ENCODE results near the gene NSD2.
A peak's percentile ranks its signal among the peaks of the same experiment; 100 is the strongest.

The NSD2 gene

GRCh38 chr4:1825326-1825725, 45.9 kb upstream of the NSD2 start:
- peak overlapping the region; percentile 9 for H3K27ac ChIP-seq
- DNase-seq (ENCODE audit: low spot score), result no peak
- ChIA-PET POLR2A (ENCODE audit: low non-redundant PET) (no interaction called here), CTCF (no interaction called here)
- no peak for TF ChIP-seq CTCF (conservative IDR thresholded peaks at IDR 0.05; ENCODE audit: low read depth)

GRCh38 chr4:1826531-1827350, 44.5 kb upstream of the NSD2 start:
- H3K27ac ChIP-seq, result no peak overlapping the region

GRCh38 chr4:1830234-1830633, 41.0 kb upstream of the NSD2 start:
- no peak for TF ChIP-seq CTCF (conservative IDR thresholded peaks at IDR 0.05; ENCODE audit: low read depth)
- CTCF ChIA-PET, result no interaction called here
- peak overlapping the region; percentile 35; the same call in 1 of the 2 replicates for H3K27ac ChIP-seq
- POLR2A ChIA-PET (ENCODE audit: low non-redundant PET), result no interaction called here
- no peak for DNase-seq (ENCODE audit: low spot score)

More at GRCh38 chr4:1826531-1827350, 44.5 kb upstream of the NSD2 start:
- POLR2A ChIA-PET (ENCODE audit: low non-redundant PET), result no interaction called here
- no peak for TF ChIP-seq CTCF (conservative IDR thresholded peaks at IDR 0.05; ENCODE audit: low read depth)
- no peak for DNase-seq (ENCODE audit: low spot score)
- CTCF ChIA-PET, result interaction anchor here (0.6 kb wide), 2 partner anchors 122 to 1007 kb away, joined by 3 read pairs; no protein-coding TSS in a partner anchor

GRCh38 chr4:1830642-1831228, 40.5 kb upstream of the NSD2 start:
- TF ChIP-seq CTCF (conservative IDR thresholded peaks at IDR 0.05; ENCODE audit: low read depth), result no peak
- POLR2A ChIA-PET (ENCODE audit: low non-redundant PET), result no interaction called here
- DNase-seq (ENCODE audit: low spot score), result no peak
- CTCF ChIA-PET, result no interaction called here
- peak overlapping the region; percentile 35 for H3K27ac ChIP-seq

GRCh38 chr4:1831331-1831730, 39.9 kb upstream of the NSD2 start:
- ChIA-PET CTCF (interaction anchor here (0.6 kb wide), 2 partner anchors 101 to 483 kb away, joined by 3 to 6 read pairs; no protein-coding TSS in a partner anchor), POLR2A (ENCODE audit: low non-redundant PET) (no interaction called here)
- no peak for DNase-seq (ENCODE audit: low spot score)
- TF ChIP-seq CTCF (conservative IDR thresholded peaks at IDR 0.05; ENCODE audit: low read depth), result no peak
- H3K27ac ChIP-seq, result peak overlapping the region; percentile 35

DNA sequence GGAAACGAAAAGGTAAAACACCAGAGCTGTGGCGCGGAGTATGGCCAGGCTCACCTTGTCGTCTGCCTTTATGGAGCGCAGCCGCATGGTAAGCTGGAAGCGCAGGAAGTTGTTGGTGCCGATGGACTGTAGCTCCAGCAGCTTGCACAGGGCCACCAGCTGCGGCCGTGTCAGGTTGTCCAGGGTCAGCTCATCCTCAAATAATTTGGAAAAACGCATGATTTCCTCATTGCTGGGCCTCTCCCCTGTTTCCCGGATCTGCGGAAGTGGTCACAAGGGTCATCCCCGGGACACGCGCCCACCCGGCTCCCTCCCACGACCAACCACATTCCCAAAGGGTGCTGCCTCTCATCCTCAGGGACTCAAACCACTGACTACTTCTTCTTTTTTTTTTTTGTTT, 38.5 kb upstream of the NSD2 start:
- CTCF ChIA-PET, result no interaction called here
- no peak for TF ChIP-seq CTCF (conservative IDR thresholded peaks at IDR 0.05; ENCODE audit: low read depth)
- POLR2A ChIA-PET (ENCODE audit: low non-redundant PET), result no interaction called here
- H3K27ac ChIP-seq, result no peak overlapping the region
- no peak for DNase-seq (ENCODE audit: low spot score)

All from RWPE1 (cell line).